GM21786 (cell line): Measurements from ENCODE around the gene ANKRD40CL.
"Not testable (repeated sequence)": the region's sequence is repeated elsewhere in the genome, so short reads cannot be mapped to it uniquely, and the experiment has no call there.

Source experiments
- ATAC-seq: cut with Tn5 transposase; IDR thresholded peaks from one replicate; pipeline ENCODE4 v1.9.1; 2021; ENCODE audit not compliant: unreplicated experiment

Gene ANKRD40CL

DNA sequence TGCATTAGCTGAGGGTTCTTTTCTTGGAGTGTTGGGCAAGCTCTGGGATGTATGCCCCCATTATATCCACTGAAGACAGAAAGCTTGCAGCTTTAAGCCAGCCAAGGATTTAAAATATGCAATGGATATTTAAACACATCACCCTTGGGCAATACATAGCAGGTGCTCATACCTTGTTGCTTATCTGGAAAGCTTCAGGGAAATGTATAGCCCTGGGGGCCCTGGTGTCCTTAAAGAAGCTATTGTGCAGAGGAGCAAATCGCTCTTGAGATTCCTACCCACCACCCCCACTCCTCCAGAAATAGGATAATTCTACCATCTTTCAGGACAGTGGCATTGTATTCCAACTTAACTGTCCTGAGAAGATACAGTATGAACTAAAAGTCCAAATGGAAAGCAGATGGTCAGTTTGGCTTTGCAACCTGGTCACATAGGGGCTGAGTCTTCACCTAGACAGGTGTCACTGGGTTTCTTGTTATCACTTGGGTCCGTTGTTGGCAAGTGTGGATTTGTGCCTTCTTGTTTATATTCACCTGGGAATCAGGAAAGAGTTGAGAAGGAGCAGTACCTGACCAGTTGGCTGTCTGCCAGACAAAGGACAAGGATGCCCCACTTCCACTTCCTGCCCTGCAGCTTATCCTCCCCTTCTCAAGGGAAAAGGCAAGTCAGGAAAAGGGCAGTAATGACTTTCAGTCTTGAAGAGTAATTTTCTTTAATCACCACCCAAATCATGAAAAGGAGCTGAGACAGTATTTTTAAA is 3.4 kb downstream of the ANKRD40CL start:
- no peak for ATAC-seq

GRCh38 chr17:50762177-50762576 is 5.1 kb downstream of the ANKRD40CL start:
- ATAC-seq, result no peak

DNA sequence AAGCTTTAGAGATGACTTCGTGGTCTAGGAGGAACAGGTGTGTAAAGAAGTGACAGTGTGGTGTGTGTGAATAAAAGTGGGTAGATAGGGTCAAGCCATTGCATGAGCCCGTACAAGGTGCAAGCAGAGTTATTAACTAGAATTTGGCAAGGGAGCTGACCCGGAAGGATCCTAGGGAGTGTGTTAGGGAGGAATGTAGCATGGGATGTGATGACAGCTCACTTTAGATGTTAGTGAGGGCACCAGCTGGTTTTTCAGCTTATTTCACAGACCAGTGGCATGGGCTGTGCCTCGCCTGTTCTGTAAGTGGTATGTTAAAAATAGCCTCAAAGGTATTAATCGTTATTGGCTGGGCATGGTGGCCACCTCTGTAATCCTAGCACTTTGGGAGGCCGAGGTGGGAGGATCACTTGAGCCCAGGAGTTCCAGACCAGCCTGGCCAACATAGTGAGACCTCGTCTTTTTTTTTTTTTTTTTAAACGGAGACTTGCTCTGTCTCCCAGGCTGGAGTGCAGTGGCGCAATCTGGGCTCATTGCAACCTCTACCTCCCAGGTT is 8.3 kb downstream of the ANKRD40CL start:
- no peak for ATAC-seq

DNA sequence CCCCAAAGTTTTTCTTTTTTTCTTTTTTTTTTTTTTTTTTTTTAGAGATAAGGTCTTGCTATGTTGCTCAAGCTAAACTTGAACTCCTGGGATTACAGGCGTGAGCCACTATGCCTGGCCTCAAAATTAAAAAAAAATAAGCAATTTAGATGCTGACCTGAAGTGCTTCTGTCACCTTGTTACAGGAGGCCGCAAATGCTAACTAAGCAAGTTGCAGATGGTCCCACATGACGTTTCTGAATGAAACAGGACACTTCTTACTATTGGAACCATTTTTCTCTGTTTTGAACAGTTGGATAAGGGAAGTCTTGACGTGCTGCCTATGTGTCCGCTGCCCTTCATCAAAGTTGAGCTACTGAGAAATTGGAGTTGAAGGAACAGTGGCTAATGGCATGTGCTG is 8.8 kb downstream of the ANKRD40CL start:
- no peak for ATAC-seq

DNA sequence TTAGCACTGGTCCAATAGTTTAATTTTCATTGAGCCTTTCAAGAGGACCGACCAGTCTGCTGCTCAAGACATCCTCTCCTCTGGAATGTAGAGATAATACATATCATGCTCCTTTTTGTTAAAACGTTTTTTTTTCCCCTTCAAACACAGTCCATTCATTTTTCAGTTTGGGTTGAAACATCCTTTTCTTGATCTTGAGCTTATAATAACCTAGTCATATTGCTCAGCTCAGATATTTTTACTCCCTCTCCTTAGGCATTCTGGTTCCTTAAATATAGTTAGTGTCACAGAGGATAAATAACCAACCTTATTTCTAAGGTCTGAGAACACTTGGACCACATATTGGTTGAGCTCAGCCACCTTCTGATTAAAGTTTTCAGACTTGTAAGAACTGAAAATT is 12.8 kb downstream of the ANKRD40CL start:
- no peak for ATAC-seq

- ATAC-seq, result no peak
Measured at GRCh38 chr17:50749245-50749644, 18.1 kb downstream of the ANKRD40CL start.

GRCh38 chr17:50745631-50746030 is 21.7 kb downstream of the ANKRD40CL start:
- no peak for ATAC-seq

DNA sequence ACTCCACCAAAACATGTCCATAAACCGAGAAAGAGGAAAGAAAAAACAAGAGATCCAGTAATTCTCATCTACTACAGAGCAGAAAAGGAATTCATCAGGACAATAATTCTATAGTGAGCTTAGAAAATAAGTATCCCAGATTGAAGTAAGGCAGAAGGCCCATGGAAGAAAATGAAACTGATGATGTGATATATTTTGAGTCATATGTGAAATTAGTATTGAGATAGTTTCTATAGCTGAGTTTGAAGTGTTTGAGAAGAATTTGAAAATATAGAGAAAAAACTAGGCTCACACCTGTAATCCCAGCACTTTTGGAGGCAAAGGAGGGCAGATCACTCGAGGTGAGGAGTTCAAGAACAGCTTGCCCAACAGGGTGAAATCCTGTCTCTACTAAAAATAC is 28.2 kb downstream of the ANKRD40CL start:
- ATAC-seq, result no peak

DNA sequence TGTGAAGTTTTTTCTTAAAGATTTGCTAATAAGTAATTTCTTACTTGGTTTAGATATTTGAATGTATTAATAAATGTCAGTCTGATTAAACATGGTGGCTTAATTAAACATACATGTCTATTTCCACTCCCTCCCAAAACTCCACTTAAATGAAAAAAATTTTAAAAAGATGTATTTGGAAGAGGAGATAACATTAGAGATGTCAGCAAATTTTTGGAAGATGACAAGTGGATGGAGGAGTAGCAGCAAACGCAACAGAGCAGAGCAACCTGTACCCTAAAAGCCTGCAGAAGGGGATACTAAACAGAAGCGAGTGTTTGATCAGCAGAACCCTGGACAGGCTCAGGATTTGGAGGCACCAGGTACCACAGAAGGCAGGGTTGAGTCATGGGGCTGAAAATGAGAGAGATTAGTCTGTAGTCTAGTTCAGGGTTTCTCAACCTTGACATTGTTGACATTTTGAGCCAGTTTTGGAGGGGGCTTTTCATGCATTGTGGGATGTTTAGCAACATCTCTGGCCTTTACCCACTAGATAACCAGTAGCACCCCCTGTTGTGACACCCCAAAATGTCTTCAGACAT is 30.1 kb downstream of the ANKRD40CL start:
- ATAC-seq, result no peak

DNA sequence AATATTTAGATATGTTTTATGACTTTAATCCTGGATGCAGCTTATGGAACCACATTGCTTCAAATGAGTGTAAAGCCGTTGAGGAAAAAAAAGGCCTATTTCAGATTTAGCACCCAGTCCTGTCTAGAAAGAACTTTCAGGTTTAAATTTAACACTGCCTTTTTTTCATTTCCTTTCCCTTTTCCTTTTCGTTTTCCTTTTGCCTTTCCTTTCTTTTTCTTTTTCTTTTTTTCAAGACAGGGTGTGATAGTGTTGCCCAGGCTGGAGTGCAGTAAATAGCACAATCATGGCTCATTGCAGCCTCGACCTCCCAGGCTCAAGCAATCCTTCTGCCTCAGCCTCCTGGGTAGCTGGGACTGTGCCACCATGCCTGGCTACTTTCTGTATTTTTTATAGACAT is 32.0 kb downstream of the ANKRD40CL start:
- no peak for ATAC-seq

DNA sequence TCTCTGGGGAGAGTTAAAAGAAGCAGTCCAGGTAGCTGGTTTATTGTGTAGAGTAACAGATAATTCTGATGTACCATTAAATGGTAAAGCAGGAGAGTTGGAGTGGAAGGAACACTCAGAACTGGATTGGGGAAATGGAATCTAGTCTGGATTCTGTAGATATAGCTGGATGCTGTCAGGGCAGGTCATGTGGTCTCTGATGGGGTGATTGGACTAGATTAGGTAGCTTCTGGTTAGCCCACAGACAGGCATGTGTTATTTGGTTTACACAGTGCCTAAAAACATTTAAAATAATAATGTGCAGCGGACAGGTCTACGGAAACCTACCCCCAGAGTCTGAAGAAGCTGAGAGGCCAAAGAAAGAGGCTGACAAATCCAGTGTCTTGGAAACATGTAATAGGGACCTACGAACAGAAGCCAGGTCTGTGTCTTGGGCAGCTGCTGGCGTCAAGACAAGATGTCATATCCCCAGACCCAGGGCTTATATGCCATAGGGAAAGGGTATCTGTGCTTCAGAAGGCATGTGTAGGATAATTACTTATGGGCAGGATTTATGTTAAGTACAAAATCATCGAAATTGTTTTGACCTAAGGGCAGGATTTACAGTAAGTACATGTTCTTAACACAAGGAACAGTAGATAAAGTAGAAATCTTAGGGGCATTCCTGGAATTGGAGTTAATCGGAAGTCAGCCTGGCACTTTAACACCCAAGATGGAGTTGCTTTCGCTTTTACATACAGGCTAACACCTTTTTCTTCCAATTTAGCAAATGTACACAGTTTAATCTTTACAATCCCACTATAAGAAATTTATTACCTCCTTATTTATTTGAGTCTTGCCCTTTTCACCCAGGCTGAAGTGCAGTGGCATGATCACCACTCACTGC is 35.5 kb downstream of the ANKRD40CL start:
- no peak for ATAC-seq

- no peak for ATAC-seq
Measured at GRCh38 chr17:50728881-50729765, 38.2 kb downstream of the ANKRD40CL start.

- ATAC-seq, result no peak
Measured at GRCh38 chr17:50728112-50728429, 39.2 kb downstream of the ANKRD40CL start.

DNA sequence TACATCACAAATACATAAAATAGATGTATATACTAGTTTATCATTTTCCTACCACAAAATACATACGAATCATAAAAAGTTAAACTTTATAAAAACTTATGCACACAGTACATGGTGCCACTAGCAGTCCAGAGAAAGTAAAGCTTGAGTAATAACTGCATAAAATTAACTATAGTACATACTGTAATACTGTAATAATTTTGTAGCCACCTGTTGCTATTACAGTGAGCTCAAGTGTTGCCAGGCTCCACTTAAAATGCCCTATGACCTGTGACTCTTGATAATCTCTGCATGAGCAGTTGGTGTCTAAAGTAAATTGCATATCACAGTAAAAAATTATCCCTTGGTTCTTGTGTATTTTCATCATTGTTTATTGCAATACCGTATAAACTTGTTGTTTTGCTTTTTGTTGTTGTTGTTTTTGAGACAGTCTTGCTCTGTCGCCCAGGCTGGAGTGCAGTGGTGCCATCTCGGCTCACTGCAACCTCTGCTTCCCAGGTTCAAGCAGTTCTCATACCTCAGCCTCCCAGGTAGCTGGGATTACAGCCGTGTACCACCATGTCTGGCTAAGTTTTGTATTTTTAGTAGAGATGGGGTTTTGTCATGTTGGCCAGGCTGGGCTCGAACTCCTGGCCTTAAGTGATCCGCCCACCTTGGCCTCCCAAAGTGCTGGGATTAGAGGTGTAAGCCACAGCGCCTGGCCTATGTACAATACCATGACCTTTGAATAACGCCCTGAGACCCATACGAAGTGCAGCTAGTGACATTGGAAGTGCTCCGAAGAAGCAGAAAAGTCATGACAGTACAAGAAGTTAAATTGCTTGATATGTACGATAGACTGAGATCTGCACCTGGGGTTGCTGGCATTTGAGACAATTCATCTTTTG is 41.3 kb downstream of the ANKRD40CL start:
- no peak for ATAC-seq

GRCh38 chr17:50724622-50725021 is 42.7 kb downstream of the ANKRD40CL start:
- ATAC-seq, result not testable (repeated sequence)

- no peak for ATAC-seq
Measured at GRCh38 chr17:50722746-50723145, 44.6 kb downstream of the ANKRD40CL start.

GRCh38 chr17:50721194-50722010 is 45.9 kb downstream of the ANKRD40CL start:
- no peak for ATAC-seq

- ATAC-seq, result no peak
Measured at GRCh38 chr17:50719924-50720794, 47.2 kb downstream of the ANKRD40CL start.
